CD4-positive, alpha-beta memory T cell (primary cell): Measurements from ENCODE around the gene HOXA10. TPM values are rescaled to one million over a fixed set of nuclear protein-coding genes. Genes with fewer than 3 reads are reported as not detected.

Source experiments
- CTCF ChIA-PET: fragments of 350-600 bp; sonication (Branson Sonifier 250); formaldehyde crosslinking; loops from one replicate; lab custom pipeline; 2021; ENCODE audit warnings: inconsistent platforms; ENCODE audit not compliant: partially characterized antibody; lab: Charles Lee
- POLR2A ChIA-PET: fragments of 350-600 bp; sonication (Branson Sonifier 250); formaldehyde crosslinking; loops from one replicate; lab custom pipeline; 2021; ENCODE audit not compliant: partially characterized antibody; lab: Charles Lee
- DNase-seq, 5 donors: peaks; one replicate each; pipeline versions ENCODE4 v3.0.0 to v3.0.0-alpha.2; 2020 to 2022; ENCODE audit warnings: mixed read lengths in 1 of 5
- H3K27ac ChIP-seq: one replicate; pipeline ENCODE4 v1.7.0; 2013; ENCODE audit warnings: low read depth, low read length
- H3K27me3 ChIP-seq: 2 replicates; pipeline ENCODE4 v1.7.0; 2013; ENCODE audit warnings: mild to moderate bottlenecking, low read length, moderate library complexity; ENCODE audit not compliant: insufficient read depth
- H3K36me3 ChIP-seq: 2 replicates; pipeline ENCODE4 v1.7.0; 2013; ENCODE audit warnings: mild to moderate bottlenecking, low read length, moderate library complexity; ENCODE audit not compliant: insufficient read depth
- H3K4me1 ChIP-seq: 2 replicates; pipeline ENCODE4 v1.7.0; 2013; ENCODE audit warnings: mild to moderate bottlenecking, low read length, moderate library complexity; ENCODE audit not compliant: insufficient read depth
- H3K4me3 ChIP-seq, 2 donors: one replicate each; pipeline ENCODE4 v1.7.0; 2013; ENCODE audit warnings: low read length in 2 of 2, mild to moderate bottlenecking in 1 of 2
- H3K9me3 ChIP-seq, 2 donors: one replicate each; pipeline ENCODE4 v1.7.0; 2013; ENCODE audit warnings: low read length in 2 of 2, control low read depth in 1 of 2; ENCODE audit not compliant: control insufficient read depth in 1 of 2
- H3K27ac Mint-ChIP-seq, 7 donors: one replicate each; pipeline ENCODE4 v1.8.0; 2020 to 2021; ENCODE audit warnings: mixed read lengths in 7 of 7, mild to moderate bottlenecking in 6 of 7, inconsistent platforms in 3 of 7, moderate library complexity in 3 of 7
- H3K27me3 Mint-ChIP-seq, 2 donors: one replicate each; pipeline ENCODE4 v1.8.0; 2020 to 2021; ENCODE audit warnings: mixed read lengths in 2 of 2
- H3K36me3 Mint-ChIP-seq, 2 donors: one replicate each; pipeline ENCODE4 v1.8.0; 2020 to 2021; ENCODE audit warnings: mixed read lengths in 2 of 2, inconsistent platforms in 1 of 2, mild to moderate bottlenecking in 1 of 2
- H3K4me1 Mint-ChIP-seq, 4 donors: one replicate each; pipeline ENCODE4 v1.8.0; 2020 to 2021; ENCODE audit warnings: mixed read lengths in 4 of 4, mild to moderate bottlenecking in 1 of 4
- H3K4me3 Mint-ChIP-seq, 8 donors: one replicate each; pipeline ENCODE4 v1.8.0; 2020 to 2021; ENCODE audit warnings: mixed read lengths in 8 of 8, mild to moderate bottlenecking in 7 of 8, moderate library complexity in 6 of 8, inconsistent platforms in 3 of 8
- H3K9me3 Mint-ChIP-seq, 8 donors: one replicate each; pipeline ENCODE4 v1.8.0; 2020 to 2021; ENCODE audit warnings: mixed read lengths in 8 of 8, mild to moderate bottlenecking in 5 of 8, inconsistent platforms in 3 of 8, moderate library complexity in 1 of 8
- intact Hi-C: fragments of 100-400 bp; cut with micrococcal nuclease; formaldehyde crosslinking; loops from one replicate; pipeline ENCODE4 v1.15.1; 2023
- polyA plus RNA-seq, 2 donors: library from polyadenylated mRNA; unstranded; fragments of 300-500 nt; fragmentation: Illumina TruSeq; gene quantifications; one replicate each; pipeline ENCODE4 v1.2.3, GENCODE V29; 2021
- total RNA-seq, 2 experiments: library from RNA; stranded (reverse); gene quantifications; one replicate each; pipeline ENCODE4 v1.2.3, GENCODE V29; 2021

The HOXA10 gene
- total and polyA plus RNA-seq, 4 experiments from 2014 or later, result not detected

DNA sequence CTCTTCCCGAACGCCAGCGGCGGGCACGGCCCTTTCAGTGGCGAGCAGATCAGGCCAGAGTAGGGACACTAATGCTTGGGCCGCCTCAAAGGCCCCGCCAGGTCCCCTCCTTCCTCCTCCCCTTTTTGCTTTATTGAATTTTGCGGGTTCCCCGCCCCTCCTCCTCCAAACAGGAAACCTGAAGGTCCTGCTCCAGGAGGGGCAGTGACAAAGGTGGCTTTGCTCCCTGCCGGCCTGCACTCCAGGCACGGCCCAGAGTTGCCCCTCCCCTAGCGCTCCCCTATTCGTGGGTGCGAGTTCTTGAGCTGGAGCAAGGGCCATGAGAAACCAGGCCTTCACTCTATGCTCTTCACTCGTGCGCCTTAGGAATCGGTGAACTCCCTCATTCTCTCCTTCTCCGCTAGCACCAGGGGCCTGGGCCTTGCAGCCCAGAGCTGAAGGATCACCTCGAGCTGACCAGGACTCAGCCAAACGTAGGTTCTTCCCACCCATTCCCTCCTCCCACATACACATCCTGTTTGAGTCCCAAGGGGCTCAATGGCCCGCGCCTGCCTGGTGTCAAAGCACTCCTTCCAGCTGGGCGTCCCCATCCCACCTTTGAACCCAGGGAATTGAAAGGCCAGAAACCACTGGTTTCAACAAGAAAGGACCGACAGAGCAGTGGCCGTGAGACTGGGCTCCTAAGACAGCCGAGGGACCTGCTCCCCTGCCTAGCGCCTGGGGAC, 25.9 kb downstream of the HOXA10 start:
- H3K27me3 ChIP-seq, result peaks cover 67% of the 10 kb centered on the region
- ChIA-PET POLR2A (no interaction called here), CTCF (interaction anchor here (1.5 to 5.0 kb wide), 3 partner anchors 9 to 14 kb away, joined by 3 to 66 read pairs (median 4); no protein-coding TSS in a partner anchor)
- H3K4me1 ChIP-seq, result peaks cover 26% of the 10 kb centered on the region
- H3K4me1 Mint-ChIP-seq, result peaks cover 15 to 37% (median 29%) of the 10 kb centered on the region in 4 donors
- no peaks in the 10 kb centered on the region for H3K9me3 ChIP-seq
- H3K4me3 ChIP-seq, result no peak overlapping the region
- intact Hi-C loops, result loop anchor here (5.0 kb wide), 1 partner anchor 116 kb away; no protein-coding TSS in a partner anchor
- H3K9me3 Mint-ChIP-seq, result peaks cover 0 to 2% (median 0%) of the 10 kb centered on the region in 8 donors
- no peak overlapping the region for H3K27ac Mint-ChIP-seq
- peaks cover 54 to 64% of the 10 kb centered on the region in 2 donors for H3K27me3 Mint-ChIP-seq
- DNase-seq, result peak in 1 of 5 donors; percentile 33
- H3K36me3 Mint-ChIP-seq, result no peaks in the 10 kb centered on the region
- H3K36me3 ChIP-seq, result no peaks in the 10 kb centered on the region
- H3K27ac ChIP-seq, result no peak overlapping the region
- H3K4me3 Mint-ChIP-seq, result peak overlapping the region in 7 of 8 donors; percentile 45 to 76 (median 67)

DNA sequence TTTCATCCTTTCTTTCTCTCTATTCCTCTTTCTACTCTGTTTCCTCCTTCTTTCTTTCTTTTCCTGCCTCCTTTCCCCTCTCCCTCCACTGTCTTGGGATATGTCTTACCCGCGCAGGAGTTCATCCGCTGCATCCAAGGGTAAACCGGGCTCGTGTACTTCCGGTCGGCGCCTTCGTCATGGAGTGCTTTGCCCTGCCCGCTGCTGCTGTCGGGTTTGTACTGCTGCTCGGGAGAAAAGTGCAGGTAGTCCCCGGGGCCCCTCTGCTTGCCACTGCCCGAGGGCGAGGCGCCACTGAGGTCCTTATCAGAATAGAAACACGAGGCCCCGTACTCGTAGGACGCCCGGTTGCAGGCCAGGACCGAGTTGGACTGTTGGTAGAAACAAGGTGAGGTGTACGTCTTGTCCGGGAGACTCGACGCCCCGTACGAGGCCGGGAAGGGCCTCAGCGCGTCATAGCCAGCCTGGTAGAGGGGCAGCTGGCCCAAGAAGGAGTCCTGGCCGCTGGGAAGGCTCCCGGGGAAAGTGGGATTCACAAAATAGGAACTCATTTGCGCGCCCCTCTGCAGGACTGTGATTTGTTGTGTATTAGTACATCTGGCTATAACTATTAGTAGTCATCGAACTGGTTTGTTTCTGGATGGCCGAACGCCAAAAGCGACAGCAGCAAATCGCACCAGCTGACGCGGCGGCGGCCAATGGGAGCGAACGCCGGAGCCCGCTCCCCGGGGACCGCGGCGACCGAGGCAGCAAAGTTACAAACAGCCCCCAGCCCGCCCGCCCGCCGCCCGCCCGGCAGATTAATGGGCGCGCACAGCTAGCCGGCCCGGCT, 26.7 kb downstream of the HOXA10 start, which contains the start of gene HOXA6:
Gene HOXA6, minus strand, starts transcription at position 576 of the 832 bp plus-strand sequence. Its CDS starts 25 bp downstream, at position 551.
- H3K27me3 Mint-ChIP-seq, result peaks cover 50 to 58% of the 10 kb centered on the region in 2 donors
- peaks cover 15 to 35% (median 26%) of the 10 kb centered on the region in 4 donors for H3K4me1 Mint-ChIP-seq
- no peak for DNase-seq
- CTCF ChIA-PET, result interaction anchor here (1.5 to 1.8 kb wide), 2 partner anchors 10 to 12 kb away, joined by 3 to 4 read pairs; no protein-coding TSS in a partner anchor
- Histone ChIP-seq H3K4me3 (no peak within 1 kb of the TSS), H3K27ac (no peak within 1 kb of the TSS), H3K36me3 (no peaks in the 10 kb centered on the region), H3K27me3 (peaks cover 59% of the 10 kb centered on the region), H3K4me1 (peaks cover 23% of the 10 kb centered on the region), H3K9me3 (no peaks in the 10 kb centered on the region)
- H3K27ac Mint-ChIP-seq, result peak within 1 kb of the TSS in 2 of 7 donors; percentile 23 to 73
- intact Hi-C loops, result loop anchor here (5.0 kb wide), 1 partner anchor 115 kb away; no protein-coding TSS in a partner anchor
- H3K4me3 Mint-ChIP-seq, result peak within 1 kb of the TSS in 7 of 8 donors; percentile 48 to 76 (median 67)
- H3K9me3 Mint-ChIP-seq, result peaks cover 0 to 2% (median 0%) of the 10 kb centered on the region in 8 donors
- POLR2A ChIA-PET, result no interaction called here
- H3K36me3 Mint-ChIP-seq, result no peaks in the 10 kb centered on the region

DNA sequence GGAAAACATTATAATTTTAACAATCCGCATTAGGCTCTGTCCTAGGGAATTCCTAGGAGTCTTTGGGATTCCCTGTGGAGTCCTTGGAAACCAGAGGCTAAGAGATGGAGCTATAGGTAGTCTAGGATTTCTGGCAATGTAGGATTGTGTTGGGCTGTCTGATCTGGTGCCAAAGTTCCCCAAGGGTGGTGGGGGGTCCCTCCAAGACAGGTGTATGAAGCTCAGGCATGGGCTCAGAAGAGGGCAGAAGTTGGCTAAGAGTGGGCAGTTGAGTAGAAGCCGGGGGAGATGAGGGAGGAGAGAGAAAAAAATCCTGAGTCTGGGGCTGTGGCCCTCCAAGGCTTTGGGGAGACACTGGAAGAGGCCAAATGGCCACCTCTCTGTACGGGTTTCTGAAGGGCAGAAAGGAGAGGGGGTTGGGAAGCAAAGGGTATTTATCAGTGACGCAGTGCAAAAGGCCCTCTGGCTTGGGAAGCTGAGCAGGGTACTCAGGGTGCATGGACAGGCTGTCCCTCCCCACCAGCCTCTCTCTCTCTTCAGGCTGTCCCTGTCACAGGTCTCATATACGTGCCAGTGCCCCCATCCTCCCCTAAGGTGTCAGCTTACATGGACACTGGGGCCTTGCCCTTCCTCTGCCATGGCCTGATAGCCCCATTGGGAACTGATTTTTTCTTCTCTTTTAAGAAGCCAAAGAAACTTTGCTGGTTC, 27.5 kb downstream of the HOXA10 start:
- intact Hi-C loops, result loop anchor here (5.0 kb wide), 1 partner anchor 114 kb away; no protein-coding TSS in a partner anchor
- peaks cover 15% of the 10 kb centered on the region for H3K4me1 ChIP-seq
- H3K27me3 Mint-ChIP-seq, result peaks cover 45 to 53% of the 10 kb centered on the region in 2 donors
- no peak overlapping the region for H3K27ac ChIP-seq
- no peaks in the 10 kb centered on the region for H3K36me3 Mint-ChIP-seq
- H3K27ac Mint-ChIP-seq, result peak overlapping the region in 2 of 7 donors; percentile 23 to 73
- DNase-seq, result no peak
- POLR2A ChIA-PET, result no interaction called here
- H3K36me3 ChIP-seq, result no peaks in the 10 kb centered on the region
- no peak overlapping the region for H3K4me3 Mint-ChIP-seq
- H3K9me3 ChIP-seq, result no peaks in the 10 kb centered on the region
- peaks cover 52% of the 10 kb centered on the region for H3K27me3 ChIP-seq
- peaks cover 9 to 28% (median 21%) of the 10 kb centered on the region in 4 donors for H3K4me1 Mint-ChIP-seq
- H3K9me3 Mint-ChIP-seq, result no peaks in the 10 kb centered on the region
- CTCF ChIA-PET, result interaction anchor here (1.5 kb wide), 1 partner anchor 11 kb away, joined by 3 read pairs; no protein-coding TSS in a partner anchor
- H3K4me3 ChIP-seq, result no peak overlapping the region

DNA sequence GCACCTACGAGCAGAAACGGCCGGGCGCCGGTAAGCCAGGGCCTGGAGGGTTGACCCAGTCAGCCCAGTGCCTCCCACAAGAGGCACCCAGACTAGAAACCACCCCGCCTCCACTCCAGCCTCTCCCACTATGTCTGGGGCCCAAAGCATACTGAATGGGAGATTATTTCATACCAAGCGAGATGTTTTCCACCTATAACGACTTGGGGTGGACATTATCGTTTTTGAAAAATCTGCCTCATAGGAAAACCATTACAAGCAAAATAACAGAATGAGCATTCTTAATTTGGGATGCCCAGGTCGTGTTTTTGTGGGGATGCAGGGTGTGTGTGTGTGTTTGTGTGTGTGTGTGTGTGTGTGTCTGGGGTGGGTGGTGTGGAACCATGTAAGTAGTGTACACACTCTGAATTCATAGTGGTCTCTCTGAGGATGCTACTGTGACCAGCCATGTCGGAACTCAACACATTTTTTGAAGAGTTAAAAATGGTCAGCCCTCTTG, 28.2 kb downstream of the HOXA10 start:
- Mint-ChIP-seq H3K4me1 (peaks cover 3 to 21% (median 15%) of the 10 kb centered on the region in 4 donors), H3K9me3 (no peaks in the 10 kb centered on the region), H3K27ac (no peak overlapping the region), H3K36me3 (no peaks in the 10 kb centered on the region), H3K27me3 (peaks cover 38 to 51% of the 10 kb centered on the region in 2 donors), H3K4me3 (no peak overlapping the region)
- Histone ChIP-seq H3K36me3 (no peaks in the 10 kb centered on the region), H3K4me1 (peaks cover 8% of the 10 kb centered on the region), H3K27ac (no peak overlapping the region), H3K9me3 (no peaks in the 10 kb centered on the region), H3K27me3 (peaks cover 45% of the 10 kb centered on the region), H3K4me3 (no peak overlapping the region)
- ChIA-PET CTCF (no interaction called here), POLR2A (no interaction called here)
- intact Hi-C loops, result loop anchor here (5.0 kb wide), 1 partner anchor 114 kb away; no protein-coding TSS in a partner anchor
- no peak for DNase-seq

DNA sequence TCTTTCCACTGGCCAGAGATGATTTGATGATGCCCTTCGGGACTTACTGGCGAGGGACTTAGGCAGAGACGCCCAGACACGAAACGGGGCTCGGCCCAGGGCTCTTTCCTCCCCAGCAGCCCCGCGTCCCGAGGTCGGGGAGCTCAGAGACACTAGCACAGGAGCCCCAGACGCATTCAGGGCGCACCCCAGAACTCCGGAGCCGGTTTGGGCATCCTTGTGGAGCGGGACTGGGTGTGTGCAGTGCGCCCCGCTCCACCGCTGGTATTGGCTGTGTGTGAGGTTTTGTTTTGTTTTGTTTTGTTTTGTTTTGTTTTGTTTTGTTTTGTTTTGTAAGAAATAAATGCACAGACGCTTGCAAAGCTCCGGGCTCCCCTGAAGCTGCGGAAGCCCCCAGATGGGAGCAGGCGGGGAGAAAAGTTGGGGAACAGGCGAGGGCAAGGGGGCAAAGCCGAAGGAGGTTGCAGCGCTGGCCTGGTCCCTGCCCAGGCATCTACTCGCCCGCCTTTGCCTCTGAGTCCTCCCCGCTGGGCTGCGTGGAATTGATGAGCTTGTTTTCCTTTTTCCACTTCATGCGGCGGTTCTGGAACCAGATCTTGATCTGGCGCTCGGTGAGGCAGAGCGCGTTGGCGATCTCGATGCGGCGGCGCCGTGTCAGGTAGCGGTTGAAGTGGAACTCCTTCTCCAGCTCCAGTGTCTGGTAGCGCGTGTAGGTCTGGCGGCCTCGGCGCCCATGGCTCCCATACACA, 28.8 kb downstream of the HOXA10 start:
- intact Hi-C loops, result loop anchor here (5.0 kb wide), 1 partner anchor 113 kb away; no protein-coding TSS in a partner anchor
- peaks cover 0 to 15% (median 10%) of the 10 kb centered on the region in 4 donors for H3K4me1 Mint-ChIP-seq
- Histone ChIP-seq H3K27ac (no peak overlapping the region), H3K4me3 (no peak overlapping the region), H3K4me1 (peaks cover 2% of the 10 kb centered on the region), H3K36me3 (no peaks in the 10 kb centered on the region), H3K27me3 (peaks cover 39% of the 10 kb centered on the region), H3K9me3 (no peaks in the 10 kb centered on the region)
- H3K9me3 Mint-ChIP-seq, result no peaks in the 10 kb centered on the region
- no peak overlapping the region for H3K4me3 Mint-ChIP-seq
- POLR2A ChIA-PET, result no interaction called here
- H3K36me3 Mint-ChIP-seq, result no peaks in the 10 kb centered on the region
- H3K27ac Mint-ChIP-seq, result no peak overlapping the region
- H3K27me3 Mint-ChIP-seq, result peaks cover 34 to 48% of the 10 kb centered on the region in 2 donors
- CTCF ChIA-PET, result interaction anchor here (0.6 to 1.0 kb wide), 2 partner anchors 12 to 288 kb away, joined by 3 read pairs; no protein-coding TSS in a partner anchor
- no peak for DNase-seq

DNA sequence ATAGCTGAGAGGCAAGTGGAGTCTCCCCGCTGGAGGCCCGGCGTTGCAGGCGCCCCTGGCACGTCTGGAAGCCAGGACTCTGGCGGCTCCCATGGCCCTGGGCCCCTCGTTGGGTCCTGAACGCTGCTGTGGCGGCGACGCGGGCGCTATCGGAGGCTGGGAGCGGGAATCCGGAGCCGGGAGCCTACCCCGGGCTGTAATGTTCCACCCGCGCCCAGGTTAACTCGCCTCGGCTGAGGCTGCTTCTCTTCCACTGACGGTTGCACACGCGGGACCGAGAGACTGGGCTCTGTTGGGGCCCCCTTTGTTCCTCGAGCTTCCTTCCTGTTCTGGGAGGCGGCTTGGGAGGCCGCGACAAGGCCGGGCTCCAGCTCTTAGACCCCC, 29.3 kb downstream of the HOXA10 start:
- Histone ChIP-seq H3K4me3 (no peak overlapping the region), H3K27ac (no peak overlapping the region), H3K4me1 (no peaks in the 10 kb centered on the region), H3K9me3 (no peaks in the 10 kb centered on the region), H3K27me3 (peaks cover 34% of the 10 kb centered on the region), H3K36me3 (no peaks in the 10 kb centered on the region)
- H3K4me3 Mint-ChIP-seq, result no peak overlapping the region
- intact Hi-C loops, result loop anchor here (5.0 kb wide), 1 partner anchor 112 kb away; no protein-coding TSS in a partner anchor
- ChIA-PET POLR2A (no interaction called here), CTCF (interaction anchor here (1.0 to 1.4 kb wide), 2 partner anchors 12 to 458 kb away, joined by 3 read pairs; no protein-coding TSS in a partner anchor)
- DNase-seq, result no peak
- no peaks in the 10 kb centered on the region for H3K36me3 Mint-ChIP-seq
- H3K9me3 Mint-ChIP-seq, result no peaks in the 10 kb centered on the region
- peaks cover 33 to 43% of the 10 kb centered on the region in 2 donors for H3K27me3 Mint-ChIP-seq
- H3K4me1 Mint-ChIP-seq, result peaks cover 0 to 12% (median 9%) of the 10 kb centered on the region in 4 donors
- H3K27ac Mint-ChIP-seq, result no peak overlapping the region
